ENCODE measurements around the gene TTLL5.
"Not testable (repeated sequence)": the region's sequence is repeated elsewhere in the genome, so short reads cannot be mapped to it uniquely, and the experiment has no call there.

Gene TTLL5

DNA sequence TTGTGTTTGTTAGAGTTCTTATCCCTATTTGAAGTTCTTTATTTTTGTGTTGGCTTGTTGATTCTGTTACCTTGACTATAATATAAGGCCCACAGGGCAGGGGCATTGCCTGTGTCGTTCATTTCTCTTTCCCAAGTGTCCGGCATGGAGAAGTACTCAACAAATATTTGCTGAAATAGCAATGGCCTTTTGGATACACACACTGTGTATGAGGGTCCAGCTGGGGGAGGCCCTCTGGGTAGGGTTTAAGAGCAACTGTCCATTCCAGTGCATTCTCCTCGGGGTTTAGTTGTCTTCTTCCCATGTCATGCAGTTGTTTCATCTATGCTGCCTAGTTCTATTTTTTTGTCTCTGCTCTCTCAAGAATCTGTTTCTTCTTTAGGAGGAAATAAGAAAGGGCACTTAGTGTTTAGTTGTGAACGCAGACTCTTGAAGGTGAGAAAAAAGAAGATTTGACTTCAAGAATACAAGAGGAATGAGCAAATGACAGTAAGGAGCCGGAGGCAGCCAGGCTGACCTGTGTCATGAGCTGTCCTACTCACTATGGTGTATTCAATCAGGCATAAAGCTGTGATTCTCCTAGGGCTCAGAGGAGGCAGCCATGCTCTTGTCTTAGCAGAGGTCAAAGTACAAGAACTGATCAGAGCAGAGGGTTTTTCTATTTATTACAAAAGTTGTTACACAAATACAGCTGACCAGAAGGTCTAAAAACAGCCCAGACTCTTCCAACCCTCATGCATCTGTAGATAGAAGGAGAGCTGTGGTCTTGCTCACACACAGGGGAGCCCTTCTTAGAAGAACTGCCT is 10.6 kb upstream of the TTLL5 start:
- no peak for DNase-seq (ENCODE audit: low read depth in 2 of 2)

GRCh38 chr14:75653563-75653962 is 7.5 kb upstream of the TTLL5 start:
- no peak for DNase-seq (ENCODE audit: low read depth in 2 of 2)

- DNase-seq (ENCODE audit: low read depth in 2 of 2) = peak; percentile 56 to 60
Observed at GRCh38 chr14:75654127-75654732, 6.8 kb upstream of the TTLL5 start.

- no peak for DNase-seq (ENCODE audit: low read depth in 2 of 2)
Observed at GRCh38 chr14:75655235-75655634, 5.8 kb upstream of the TTLL5 start.

DNA sequence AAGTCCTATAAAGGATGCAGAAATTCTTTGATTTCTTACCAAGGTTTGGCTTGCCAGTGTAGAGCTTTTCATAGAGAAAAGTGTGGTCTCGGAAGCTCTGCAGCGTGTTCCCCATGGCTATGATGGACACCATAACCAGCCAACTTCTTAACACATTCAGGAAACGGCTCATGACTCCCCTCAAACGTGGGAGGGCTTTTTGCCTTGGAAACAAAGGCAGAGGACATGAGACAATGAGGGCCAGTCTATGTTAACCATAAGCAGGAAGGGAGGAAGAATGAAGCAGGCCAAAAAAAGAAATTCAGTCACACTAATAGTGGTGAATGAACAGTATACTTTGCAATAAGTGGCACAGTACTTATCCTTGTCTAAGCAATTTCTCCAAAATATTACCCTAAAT is 3.7 kb upstream of the TTLL5 start:
- DNase-seq (ENCODE audit: low read depth in 2 of 2) = no peak

- DNase-seq (ENCODE audit: low read depth in 2 of 2) = no peak
Observed at GRCh38 chr14:75658957-75659356, 2.1 kb upstream of the TTLL5 start.

DNA sequence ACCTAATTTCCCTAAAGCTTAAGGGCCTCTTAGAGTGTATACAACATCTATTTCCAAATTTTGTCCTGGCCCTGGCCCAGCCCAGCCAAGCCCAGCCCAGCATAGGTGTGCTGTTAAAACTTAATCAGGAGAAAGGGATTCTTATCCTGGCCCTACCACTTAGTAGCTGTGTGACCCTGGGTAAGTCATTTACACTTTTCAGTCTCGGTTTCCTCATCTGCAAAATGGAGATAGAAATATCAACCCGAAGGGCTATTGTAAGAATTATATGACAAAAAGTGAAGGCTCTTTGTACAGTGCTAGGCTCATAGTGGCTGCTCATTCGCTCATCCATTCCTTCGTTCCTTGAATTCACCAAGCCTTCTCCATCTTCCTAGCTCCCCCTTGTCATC is 812 bp upstream of the TTLL5 start:
- no peak for DNase-seq (ENCODE audit: low read depth in 2 of 2)

GRCh38 chr14:75661499-75661814 is 411 bp downstream of the TTLL5 start:
- DNase-seq (ENCODE audit: low read depth in 2 of 2) = no peak

- DNase-seq (ENCODE audit: low read depth in 2 of 2) = no peak
Observed at GRCh38 chr14:75662966-75663365, 1.9 kb downstream of the TTLL5 start.

- no peak for DNase-seq (ENCODE audit: low read depth in 2 of 2)
Observed at GRCh38 chr14:75667099-75667765, 6.2 kb downstream of the TTLL5 start.

- DNase-seq (ENCODE audit: low read depth in 2 of 2) = no peak
Observed at GRCh38 chr14:75672605-75673192, 11.7 kb downstream of the TTLL5 start.

DNA sequence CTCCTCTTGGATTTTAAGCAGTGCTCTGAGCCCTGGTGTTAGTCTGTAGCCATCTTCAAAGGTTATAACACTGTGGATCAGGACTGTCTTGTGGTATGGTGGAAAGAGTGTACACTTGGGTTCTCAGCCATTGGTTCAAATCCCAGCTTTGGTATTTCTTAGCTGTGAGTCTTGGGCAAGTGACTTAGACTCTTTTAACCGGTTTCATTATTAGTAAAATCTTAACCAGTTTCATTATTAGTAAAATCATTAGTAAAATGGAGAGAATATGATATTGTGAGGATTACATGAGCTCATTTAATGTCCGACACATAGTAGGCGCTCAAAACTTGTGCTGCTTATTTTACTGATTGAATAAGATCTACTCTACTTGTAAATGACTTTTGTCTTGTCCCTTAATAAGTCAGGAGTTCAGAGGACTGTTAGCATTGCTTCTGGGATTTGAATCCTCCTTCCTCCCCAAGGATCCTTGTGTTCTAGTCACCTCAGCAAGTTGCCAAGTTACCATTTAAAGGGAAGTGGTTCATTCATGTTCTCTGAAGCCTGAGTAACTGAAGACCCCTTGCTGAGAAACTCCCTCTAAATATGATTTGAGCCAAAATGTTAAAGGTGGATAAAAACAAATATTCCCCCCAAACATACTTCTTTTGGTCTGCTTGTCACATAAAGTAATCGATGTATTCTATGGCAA is 12.4 kb downstream of the TTLL5 start:
- DNase-seq (ENCODE audit: low read depth in 2 of 2) = no peak

DNA sequence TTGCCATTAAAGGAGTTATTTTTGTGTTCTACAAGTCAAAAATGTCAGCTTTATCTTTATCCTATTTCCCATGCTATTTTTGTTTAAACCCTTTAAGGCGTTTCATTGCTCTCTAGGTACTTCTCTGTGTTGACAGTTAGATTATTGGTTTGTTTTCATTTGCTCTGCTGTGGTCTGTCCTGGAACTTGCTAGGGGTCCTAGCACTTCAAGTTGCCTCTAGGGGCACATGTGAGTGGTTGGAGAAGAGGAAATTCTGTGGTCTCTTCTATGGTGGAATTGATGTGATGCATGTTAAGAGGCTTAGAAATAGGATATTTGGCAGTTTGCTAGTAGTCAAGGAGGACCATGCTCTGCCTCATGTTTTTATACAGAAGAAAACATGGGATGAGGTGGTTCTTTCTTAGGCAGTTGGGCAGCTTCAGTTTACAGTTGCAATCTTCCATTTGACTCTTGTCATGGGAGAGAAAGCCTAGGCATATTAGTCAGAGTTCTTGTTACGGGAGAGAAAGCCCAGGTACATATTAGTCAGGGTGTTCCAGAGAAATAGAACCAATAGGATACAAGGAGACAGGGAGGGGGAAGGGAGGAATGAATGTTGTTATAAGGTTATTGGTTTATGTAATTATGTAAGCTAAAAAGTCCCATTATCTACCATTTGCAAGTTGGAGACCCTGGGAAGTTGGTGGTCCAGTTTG is 14.4 kb downstream of the TTLL5 start:
- DNase-seq (ENCODE audit: low read depth in 2 of 2) = no peak

- no peak for DNase-seq (ENCODE audit: low read depth in 2 of 2)
Observed at GRCh38 chr14:75685910-75686309, 24.9 kb downstream of the TTLL5 start.

DNA sequence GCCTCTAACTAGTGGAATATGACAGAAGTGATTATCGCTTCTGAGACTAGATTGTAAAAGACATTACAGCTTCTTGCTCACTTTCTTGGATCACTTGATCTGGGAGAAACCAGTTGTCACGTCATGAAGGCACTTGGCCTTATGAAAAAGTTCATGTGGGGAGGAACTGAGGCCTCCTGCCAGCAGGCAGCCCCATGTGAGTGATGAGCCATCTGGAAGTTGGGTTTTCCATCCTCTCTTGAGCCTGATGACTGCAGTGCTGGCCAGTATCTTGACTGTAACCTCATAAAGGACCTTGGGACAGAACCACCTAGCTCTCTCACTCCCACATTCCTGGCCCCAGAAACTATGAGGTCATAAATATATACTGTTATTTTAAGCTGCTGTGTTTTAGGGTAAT is 28.0 kb downstream of the TTLL5 start:
- no peak for DNase-seq (ENCODE audit: low read depth in 2 of 2)

GRCh38 chr14:75690010-75690409 is 29.0 kb downstream of the TTLL5 start:
- no peak for DNase-seq (ENCODE audit: low read depth in 2 of 2)

DNA sequence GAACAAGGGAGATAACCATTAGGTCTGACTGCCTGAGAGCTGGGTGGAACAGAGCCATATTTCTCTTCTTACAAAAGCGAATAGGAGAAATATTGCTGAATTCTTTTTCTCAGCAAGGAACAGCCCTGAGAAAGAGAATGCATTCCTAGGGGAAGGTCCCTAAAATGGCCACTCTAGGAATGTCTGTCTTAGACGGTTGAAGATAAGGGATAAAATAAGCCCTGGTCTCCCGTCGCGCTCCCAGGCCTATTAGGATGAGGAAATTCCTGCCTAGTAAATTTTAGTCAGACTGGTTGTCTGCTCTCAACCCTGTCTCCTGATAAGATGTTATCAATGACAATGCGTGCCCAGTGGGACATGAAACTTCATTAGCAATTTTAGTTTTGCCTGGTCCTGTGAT is 34.0 kb downstream of the TTLL5 start:
- not testable (repeated sequence) for DNase-seq (ENCODE audit: low read depth in 2 of 2)

- DNase-seq (ENCODE audit: low read depth in 2 of 2) = no peak
Observed at GRCh38 chr14:75697386-75697785, 36.3 kb downstream of the TTLL5 start.

DNA sequence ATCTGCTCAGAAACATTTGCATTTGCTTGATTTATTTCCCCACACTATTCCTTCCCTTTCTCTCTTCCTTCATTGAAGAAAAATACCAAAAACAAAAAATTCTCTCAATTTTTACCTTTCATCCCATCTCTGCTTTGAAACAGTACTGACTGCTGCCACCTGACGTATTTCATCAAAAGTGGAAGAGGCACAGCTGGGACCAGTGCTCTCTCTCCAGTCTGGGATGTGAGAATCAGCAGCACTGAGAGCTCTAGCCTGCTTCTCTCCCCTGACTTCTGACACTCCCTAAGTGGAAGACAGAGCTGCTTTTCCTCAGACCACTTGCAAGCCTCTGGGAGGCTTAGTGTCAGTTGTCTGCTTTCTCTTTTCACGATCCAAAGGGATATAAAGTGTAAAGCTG is 36.9 kb downstream of the TTLL5 start:
- no peak for DNase-seq (ENCODE audit: low read depth in 2 of 2)

DNA sequence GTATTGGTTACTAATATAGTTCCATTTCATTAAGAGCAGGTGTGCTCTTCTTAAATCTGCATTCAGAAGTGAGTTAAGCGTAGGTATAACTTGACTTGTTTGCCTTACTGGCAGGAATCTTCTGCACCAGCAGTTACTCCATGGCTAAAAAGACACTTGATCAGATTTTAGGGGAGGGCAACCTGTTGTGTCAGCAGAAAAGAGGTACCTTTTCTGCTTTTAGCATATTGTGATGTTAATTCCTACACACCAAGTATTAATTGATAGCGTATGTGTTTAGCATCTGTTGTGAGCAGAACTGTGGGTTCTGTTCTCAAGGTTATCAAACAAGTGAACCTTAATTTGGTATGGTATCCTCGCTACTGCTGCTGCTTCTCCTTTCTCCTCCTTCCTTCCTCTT is 38.3 kb downstream of the TTLL5 start:
- DNase-seq (ENCODE audit: low read depth in 2 of 2) = no peak

GRCh38 chr14:75700295-75700694 is 39.2 kb downstream of the TTLL5 start:
- DNase-seq (ENCODE audit: low read depth in 2 of 2) = no peak

GRCh38 chr14:75702122-75702521 is 41.1 kb downstream of the TTLL5 start:
- DNase-seq (ENCODE audit: low read depth in 2 of 2) = no peak

All from stimulated activated CD8-positive, alpha-beta memory T cell treated with anti-CD3 and anti-CD28 coated beads, Interleukin-15, amount 100 ng/mL, for 4 hours (primary cell).